Stimulated activated naive CD4-positive, alpha-beta T cell treated with Interleukin-2 at 50 U/mL for 16 hours (primary cell): ENCODE data around the gene ZNF507.

Experiments
- DNase-seq: peaks from one replicate; lab custom pipeline; 2025; lab: John Stamatoyannopoulos, UW

The ZNF507 gene

GRCh38 chr19:32345261-32346207 is at the start of gene ZNF507:
TSS of gene ZNF507 (plus strand) at chr19:32345610. CDS start at chr19:32352831, 7,221 bp downstream.
- peak; percentile 80 for DNase-seq

- DNase-seq = no peak
Measured at GRCh38 chr19:32296694-32297093, 48.7 kb upstream of the ZNF507 start.

- no peak for DNase-seq
Measured at GRCh38 chr19:32302778-32303177, 42.6 kb upstream of the ZNF507 start.

- DNase-seq = no peak
Measured at GRCh38 chr19:32303193-32303592, 42.2 kb upstream of the ZNF507 start.

GRCh38 chr19:32307591-32307990 is 37.8 kb upstream of the ZNF507 start:
- DNase-seq = no peak

- no peak for DNase-seq
Measured at GRCh38 chr19:32308431-32309077, 36.9 kb upstream of the ZNF507 start.

GRCh38 chr19:32309711-32310390 is 35.6 kb upstream of the ZNF507 start:
- no peak for DNase-seq

GRCh38 chr19:32311371-32311770 is 34.0 kb upstream of the ZNF507 start:
- no peak for DNase-seq

- DNase-seq = no peak
Measured at GRCh38 chr19:32313569-32314265, 31.7 kb upstream of the ZNF507 start.

GRCh38 chr19:32316034-32316433 is 29.4 kb upstream of the ZNF507 start:
- no peak for DNase-seq

GRCh38 chr19:32317086-32317485 is 28.3 kb upstream of the ZNF507 start:
- DNase-seq = no peak

- DNase-seq = no peak
Measured at GRCh38 chr19:32318884-32319520, 26.4 kb upstream of the ZNF507 start.

- DNase-seq = no peak
Measured at GRCh38 chr19:32322541-32322940, 22.9 kb upstream of the ZNF507 start.

- no peak for DNase-seq
Measured at GRCh38 chr19:32324631-32325285, 20.7 kb upstream of the ZNF507 start.

GRCh38 chr19:32330213-32330857 is 15.1 kb upstream of the ZNF507 start:
- DNase-seq = no peak

GRCh38 chr19:32333227-32333626 is 12.2 kb upstream of the ZNF507 start:
- no peak for DNase-seq

- no peak for DNase-seq
Measured at GRCh38 chr19:32336259-32337083, 8.9 kb upstream of the ZNF507 start.

GRCh38 chr19:32337084-32337808 is 8.2 kb upstream of the ZNF507 start:
- DNase-seq = no peak

- DNase-seq = no peak
Measured at GRCh38 chr19:32339423-32339822, 6.0 kb upstream of the ZNF507 start.
